SK-N-DZ (cell line): Measurements from ENCODE around the gene MDP1.

ENCODE experiments used
- small RNA-seq, 2 experiments: library from RNA; depleted of rRNA; stranded (forward); fragments of <200 nt; gene quantifications; one replicate each; pipeline ENCODE3, GENCODE V24; 2014

Gene MDP1

Small RNA genes lying within 50 kb of the gene (small RNA-seq; reads per million reads assigned to genes)
- 0 to 0.04 reads per million in 2 experiments for gene AL136295.4
- 0 reads per million in 2 experiments for gene CHMP4A
- 0.05 to 0.09 reads per million in 2 experiments for gene IPO4
- 0 to 0.04 reads per million in 2 experiments for gene IRF9
- 0 reads per million in 2 experiments for gene MDP1
